GM20000 (cell line): Measurements from ENCODE around the gene TRPM5.

Source experiments
- DNase-seq: peaks from one replicate; pipeline ENCODE4 v3.0.0; 2012; ENCODE audit warnings: low spot score
- TF ChIP-seq, protein P1 (sequence below): IDR thresholded peaks from 2 replicates; pipeline ENCODE4 v1.5.1; 2012; ENCODE audit warnings: mild to moderate bottlenecking, control low read depth; ENCODE audit errors: extremely low read depth, missing control alignments

TRPM5 gene

DNA sequence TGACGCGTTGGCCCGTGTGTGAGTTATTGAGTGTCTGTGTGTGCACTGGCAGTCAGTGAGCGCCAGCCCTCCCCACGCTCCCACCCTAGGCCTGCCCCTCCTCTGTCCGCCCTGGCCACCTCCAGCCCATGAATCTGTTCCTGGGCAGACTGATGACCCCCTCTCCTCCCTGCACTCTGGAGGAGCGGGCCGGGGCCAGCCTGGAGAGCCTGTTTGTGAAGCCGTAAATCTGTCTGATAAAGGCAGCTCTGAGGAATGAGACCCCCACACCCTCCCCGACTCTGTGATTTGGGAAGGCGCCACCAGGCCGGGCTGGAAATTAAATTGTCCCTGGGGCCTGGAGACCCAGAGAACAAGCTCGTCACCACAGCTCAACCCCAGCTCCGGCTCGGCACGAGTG is 35.2 kb downstream of the TRPM5 start:
- DNase-seq: no peak
- TF ChIP-seq, protein P1, sequence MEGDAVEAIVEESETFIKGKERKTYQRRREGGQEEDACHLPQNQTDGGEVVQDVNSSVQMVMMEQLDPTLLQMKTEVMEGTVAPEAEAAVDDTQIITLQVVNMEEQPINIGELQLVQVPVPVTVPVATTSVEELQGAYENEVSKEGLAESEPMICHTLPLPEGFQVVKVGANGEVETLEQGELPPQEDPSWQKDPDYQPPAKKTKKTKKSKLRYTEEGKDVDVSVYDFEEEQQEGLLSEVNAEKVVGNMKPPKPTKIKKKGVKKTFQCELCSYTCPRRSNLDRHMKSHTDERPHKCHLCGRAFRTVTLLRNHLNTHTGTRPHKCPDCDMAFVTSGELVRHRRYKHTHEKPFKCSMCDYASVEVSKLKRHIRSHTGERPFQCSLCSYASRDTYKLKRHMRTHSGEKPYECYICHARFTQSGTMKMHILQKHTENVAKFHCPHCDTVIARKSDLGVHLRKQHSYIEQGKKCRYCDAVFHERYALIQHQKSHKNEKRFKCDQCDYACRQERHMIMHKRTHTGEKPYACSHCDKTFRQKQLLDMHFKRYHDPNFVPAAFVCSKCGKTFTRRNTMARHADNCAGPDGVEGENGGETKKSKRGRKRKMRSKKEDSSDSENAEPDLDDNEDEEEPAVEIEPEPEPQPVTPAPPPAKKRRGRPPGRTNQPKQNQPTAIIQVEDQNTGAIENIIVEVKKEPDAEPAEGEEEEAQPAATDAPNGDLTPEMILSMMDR: no peak

DNA sequence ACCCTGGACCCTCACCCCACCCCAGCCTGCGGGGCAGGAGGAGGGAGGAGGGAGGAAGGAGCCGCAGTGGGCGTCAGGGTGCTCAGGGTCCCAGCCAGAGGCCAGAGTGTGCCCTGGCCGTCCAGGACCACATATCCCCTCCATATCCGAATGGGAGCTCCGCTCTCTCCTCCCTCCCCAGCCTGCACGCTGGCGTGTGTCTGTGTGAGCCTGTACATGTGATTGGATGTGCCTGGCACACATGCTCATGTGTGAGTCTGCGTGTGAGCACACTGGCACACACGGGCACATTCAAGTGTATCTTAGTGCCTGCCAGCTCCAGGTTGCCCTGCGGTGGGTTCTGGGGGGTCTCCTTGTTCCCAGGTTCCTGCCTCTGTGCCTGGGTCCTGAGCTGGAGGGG is 35.6 kb downstream of the TRPM5 start:
- no peak for DNase-seq
- TF ChIP-seq, protein P1: no peak

DNA sequence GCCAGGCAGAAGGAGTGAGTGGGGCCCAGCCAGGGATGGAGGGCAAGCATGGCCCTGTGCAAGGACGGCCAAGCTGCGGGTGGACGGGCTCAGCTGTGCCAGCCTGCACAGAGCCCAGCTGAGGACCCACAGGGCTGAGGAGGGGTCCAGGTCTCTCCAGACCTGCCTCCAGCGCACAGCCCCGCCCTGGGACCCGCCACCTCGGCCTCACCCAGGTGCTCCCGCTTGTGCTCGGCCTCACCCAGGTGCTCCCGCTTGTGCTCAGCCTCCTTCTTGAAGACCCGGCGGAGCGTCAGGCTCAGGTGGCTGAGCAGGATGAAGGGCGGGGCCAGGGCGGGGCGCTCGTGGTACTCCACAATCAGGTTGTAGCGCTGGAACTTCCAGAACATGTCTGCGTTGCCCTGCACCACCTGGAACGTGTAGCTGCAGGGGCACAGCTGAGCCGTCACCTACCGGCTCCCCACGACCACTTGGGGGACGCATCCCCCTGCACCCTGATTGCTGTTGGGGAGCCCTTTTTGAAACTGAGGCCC is 37.4 kb downstream of the TRPM5 start:
- TF ChIP-seq, protein P1: no peak
- no peak for DNase-seq

DNA sequence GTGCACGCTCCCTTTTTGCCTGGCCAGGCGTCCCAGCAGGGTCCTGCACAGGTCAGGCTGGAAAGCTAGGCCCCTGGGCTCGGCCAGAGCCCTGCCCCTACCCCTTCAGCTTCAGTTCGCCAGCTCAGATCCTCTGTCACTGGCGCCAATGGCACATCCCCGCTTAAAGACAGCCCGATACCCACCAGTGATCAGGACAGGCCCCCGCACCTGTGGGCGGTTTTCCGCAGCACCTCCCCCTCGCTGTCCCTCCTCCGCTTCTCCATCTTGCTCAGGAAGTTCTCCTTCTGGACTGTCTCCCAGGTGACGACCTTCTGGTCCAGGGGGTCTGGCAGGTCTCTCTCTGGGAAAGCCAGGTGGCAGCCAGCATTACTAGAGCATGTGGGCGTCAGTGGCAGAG is 37.9 kb downstream of the TRPM5 start:
- no peak for DNase-seq
- TF ChIP-seq, protein P1: no peak

DNA sequence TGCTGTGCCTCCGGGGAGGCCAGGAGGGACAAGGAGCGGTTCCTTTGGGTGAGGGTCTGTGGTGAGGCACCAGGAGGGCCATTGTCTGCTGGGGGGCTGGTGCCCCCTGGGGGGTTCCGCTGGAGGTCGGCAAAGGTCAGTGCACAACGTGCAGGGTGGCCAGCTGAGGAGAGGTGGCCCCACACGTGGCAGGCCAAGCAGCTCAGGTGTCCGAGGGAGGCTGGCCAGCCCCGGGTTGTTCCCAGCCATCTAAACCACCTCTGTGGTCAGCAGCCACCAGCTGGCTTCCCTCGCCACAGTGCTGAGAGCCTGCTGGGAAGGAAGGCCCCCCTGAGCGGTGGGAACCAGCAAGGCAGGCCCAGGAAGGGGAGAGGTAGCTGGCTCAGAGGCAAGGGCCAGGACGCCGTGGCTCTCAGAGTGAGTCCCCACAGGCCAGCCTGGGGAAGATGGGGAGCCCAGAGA is 39.5 kb downstream of the TRPM5 start:
- TF ChIP-seq, protein P1: no peak
- no peak for DNase-seq

DNA sequence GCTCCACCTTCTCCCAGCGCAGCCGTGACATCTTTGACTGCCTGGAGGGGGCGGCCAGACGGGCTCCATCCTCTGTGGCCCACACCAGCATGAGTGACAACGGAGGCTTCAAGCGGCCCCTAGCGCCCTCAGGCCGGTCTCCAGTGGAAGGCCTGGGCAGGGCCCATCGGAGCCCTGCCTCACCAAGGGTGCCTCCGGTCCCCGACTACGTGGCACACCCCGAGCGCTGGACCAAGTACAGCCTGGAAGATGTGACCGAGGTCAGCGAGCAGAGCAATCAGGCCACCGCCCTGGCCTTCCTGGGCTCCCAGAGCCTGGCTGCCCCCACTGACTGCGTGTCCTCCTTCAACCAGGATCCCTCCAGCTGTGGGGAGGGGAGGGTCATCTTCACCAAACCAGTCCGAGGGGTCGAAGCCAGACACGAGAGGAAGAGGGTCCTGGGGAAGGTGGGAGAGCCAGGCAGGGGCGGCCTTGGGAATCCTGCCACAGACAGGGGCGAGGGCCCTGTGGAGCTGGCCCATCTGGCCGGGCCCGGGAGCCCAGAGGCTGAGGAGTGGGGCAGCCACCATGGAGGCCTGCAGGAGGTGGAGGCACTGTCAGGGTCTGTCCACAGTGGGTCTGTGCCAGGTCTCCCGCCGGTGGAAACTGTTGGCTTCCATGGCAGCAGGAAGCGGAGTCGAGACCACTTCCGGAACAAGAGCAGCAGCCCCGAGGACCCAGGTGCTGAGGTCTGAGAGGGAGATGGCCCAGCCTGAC is 41.2 kb downstream of the TRPM5 start:
- TF ChIP-seq, protein P1: no peak
- no peak for DNase-seq

DNA sequence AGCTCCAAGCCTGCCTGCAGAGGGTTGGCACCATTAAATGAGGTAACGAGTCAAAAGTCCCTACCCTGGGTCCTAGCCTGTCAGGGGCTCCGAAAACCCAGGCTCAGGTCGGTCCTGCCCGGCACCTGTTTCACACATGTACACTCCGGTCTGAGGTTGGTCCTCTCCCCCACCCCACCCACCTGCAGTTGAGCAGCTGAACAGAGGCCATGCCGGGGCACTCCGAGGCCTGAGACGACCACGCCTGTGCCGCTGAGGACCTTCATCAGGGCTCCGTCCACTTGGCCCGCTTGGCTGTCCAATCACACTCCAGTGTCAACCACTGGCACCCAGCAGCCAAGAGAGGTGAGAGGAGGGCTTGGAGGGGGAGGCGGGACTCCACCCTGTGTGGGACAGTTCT is 42.2 kb downstream of the TRPM5 start:
- TF ChIP-seq, protein P1: no peak

More for the DNA sequence above, 42.2 kb downstream of the TRPM5 start:
- no peak for DNase-seq
